Measurements from ENCODE around the gene ENOX1. TPM values are rescaled to one million over a fixed set of nuclear protein-coding genes. Genes with fewer than 3 reads are reported as not detected.

The ENOX1 gene
- total and polyA plus RNA-seq, 2 of the 8 experiments (the other 6 are each of a cell fraction or from before 2014, with no cell fraction given), result 0.23 to 0.37 TPM

DNA sequence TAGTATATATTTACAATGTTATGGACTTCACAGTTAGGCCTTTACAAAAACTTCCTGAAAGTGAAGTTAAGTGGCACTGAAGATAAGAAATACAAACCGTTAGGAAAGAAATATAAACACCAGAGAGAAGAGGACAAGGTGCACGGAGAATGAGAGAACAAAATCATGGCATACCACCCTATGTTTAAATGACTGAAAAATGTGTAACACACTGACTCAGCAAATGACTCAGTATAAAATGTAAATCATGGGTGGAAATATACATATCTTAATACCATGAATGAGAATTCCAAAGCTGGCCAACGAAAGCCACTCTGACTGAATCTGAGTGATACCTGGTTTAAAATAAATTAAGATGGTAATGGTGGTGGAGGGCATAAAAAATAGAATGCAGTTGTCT lies 502.6 kb downstream of the ENOX1 start:
- no peak overlapping the region for H3K27ac ChIP-seq (ENCODE audit: low read depth, low read length)
- no peak overlapping the region for H4K91ac ChIP-seq (replicated peaks; ENCODE audit: insufficient read length, low read length)
- whole genome bisulfite sequencing, 2 experiments (ENCODE audit: extremely low coverage in 1 of 2, insufficient coverage in 1 of 2, insufficient read length in 1 of 2, insufficient replicate concordance in 2 of 2, low coverage in 1 of 2, low lambda C conversion rate in 2 of 2, missing lambda C conversion rate in 1 of 2), result 88% methylated on average over 3 of the region's 3 CpGs; no CpG with 5 or more reads in 1 of the 2 experiments
- ChIA-PET CTCF (ENCODE audit: partially characterized antibody) (no interaction called here), POLR2A (ENCODE audit: partially characterized antibody) (interaction anchor here (0.7 kb wide), 1 partner anchor 13 kb away, joined by 3 read pairs; no protein-coding TSS in a partner anchor)
- H3K56ac ChIP-seq (replicated peaks; ENCODE audit: insufficient read length, low read depth, low read length), result no peak overlapping the region
- H2BK5ac ChIP-seq (ENCODE audit: low read depth, low read length), result no peak overlapping the region
- H4K20me1 ChIP-seq (replicated peaks in 1 of 2; ENCODE audit: control insufficient read depth in 1 of 2, insufficient read depth in 2 of 2, low read length in 2 of 2), result no peaks in the 10 kb centered on the region
- H4K8ac ChIP-seq (ENCODE audit: extremely low read depth, insufficient read depth, low read length), result no peak overlapping the region
- H3K27me3 ChIP-seq (replicated peaks in 1 of 4; ENCODE audit: control insufficient read depth in 3 of 4, extremely low read depth in 1 of 4, insufficient read depth in 3 of 4, low read length in 3 of 4), result no peaks in the 10 kb centered on the region
- H3K79me2 ChIP-seq (ENCODE audit: control insufficient read depth in 1 of 2, insufficient read depth in 2 of 2, low read length in 2 of 2), result no peaks in the 10 kb centered on the region
- H3K9ac ChIP-seq (replicated peaks in 1 of 4; ENCODE audit: extremely low read depth in 1 of 4, low read depth in 3 of 4, low read length in 3 of 4), result no peak overlapping the region
- no peak overlapping the region for H2BK20ac ChIP-seq (ENCODE audit: low read length)
- H3K79me1 ChIP-seq (ENCODE audit: low read depth, low read length), result no peaks in the 10 kb centered on the region
- no peak overlapping the region for H2AK5ac ChIP-seq (ENCODE audit: low read depth, low read length)
- H2BK12ac ChIP-seq (ENCODE audit: low read depth, low read length), result no peak overlapping the region
- H4K5ac ChIP-seq (ENCODE audit: insufficient read length, low read depth, low read length), result no peak overlapping the region
- H3K4me3 ChIP-seq (ENCODE audit: extremely low read depth in 1 of 4, insufficient read depth in 2 of 4, low read depth in 3 of 4, low read length in 4 of 4), result no peak overlapping the region
- no peak overlapping the region for H2BK15ac ChIP-seq (ENCODE audit: low read length)
- no peak overlapping the region for H3K18ac ChIP-seq (ENCODE audit: extremely low read depth, low read length)
- H2AFZ ChIP-seq (ENCODE audit: low read length), result no peak overlapping the region
- H2BK120ac ChIP-seq (replicated peaks; ENCODE audit: low read depth, low read length), result no peak overlapping the region
- no peaks in the 10 kb centered on the region for H3K4me1 ChIP-seq (replicated peaks in 1 of 4; ENCODE audit: control insufficient read depth in 3 of 4, insufficient read depth in 4 of 4, low read length in 3 of 4)
- FAIRE-seq, result no peak
- no peak overlapping the region for H3K14ac ChIP-seq (ENCODE audit: insufficient read length)
- no peak overlapping the region for H3K23ac ChIP-seq (ENCODE audit: insufficient read length)
- no peaks in the 10 kb centered on the region for H3K9me3 ChIP-seq (ENCODE audit: insufficient read depth in 2 of 2, low read depth in 1 of 2, low read length in 1 of 2)
- H3K23me2 ChIP-seq (ENCODE audit: low read depth, low read length), result no peaks in the 10 kb centered on the region; the same call in 1 of the 2 replicates
- DNase-seq (ENCODE audit: low read depth in 1 of 2, low spot score in 2 of 2), result no peak
- H3K4me2 ChIP-seq (ENCODE audit: insufficient read depth in 1 of 2, low read depth in 2 of 2, low read length in 2 of 2), result no peak overlapping the region
- no peak overlapping the region for H3K4ac ChIP-seq (replicated peaks; ENCODE audit: insufficient read length, low read depth, low read length)
- H3K36me3 ChIP-seq (ENCODE audit: control insufficient read depth in 2 of 4, insufficient read depth in 4 of 4, low read length in 3 of 4), result no peaks in the 10 kb centered on the region
- TF ChIP-seq ZNF274 (IDR thresholded peaks at IDR 0.05; ENCODE audit: borderline replicate concordance, extremely low read depth, low read length) (no peak), BCL11A (IDR thresholded peaks at IDR 0.05; ENCODE audit: low read depth in 2 of 2, low read length in 2 of 2) (no peak), JUND (IDR thresholded peaks at IDR 0.05; ENCODE audit: low read length) (no peak), JUN (IDR thresholded peaks at IDR 0.05; ENCODE audit: low read depth, low read length) (no peak), BRCA1 (IDR thresholded peaks at IDR 0.05; ENCODE audit: low read depth, low read length) (no peak), POLR2A (IDR thresholded peaks at IDR 0.05; ENCODE audit: control extremely low read depth in 1 of 2, low read depth in 2 of 2, low read length in 2 of 2) (no peak), ATF2 (IDR thresholded peaks at IDR 0.05; ENCODE audit: low read length) (no peak), POLR2AphosphoS5 (IDR thresholded peaks at IDR 0.05; ENCODE audit: low read depth, low read length) (no peak), TBP (IDR thresholded peaks at IDR 0.05; ENCODE audit: low read depth, low read length) (no peak), SRF (IDR thresholded peaks at IDR 0.05; ENCODE audit: low read depth, low read length) (no peak), KDM4A (IDR thresholded peaks at IDR 0.05; ENCODE audit: low read depth, low read length, severe bottlenecking) (no peak), CBX8 (IDR thresholded peaks at IDR 0.05; ENCODE audit: borderline replicate concordance, low read depth, low read length) (no peak), TAF1 (IDR thresholded peaks at IDR 0.05; ENCODE audit: low read depth, low read length) (no peak), FOSL1 (IDR thresholded peaks at IDR 0.05; ENCODE audit: insufficient read depth, low read depth, low read length) (no peak), CREB1 (IDR thresholded peaks at IDR 0.05) (no peak)

Measured in H1 (cell line).